VCaP (cell line): ENCODE measurements around the gene GALP.

Source experiments
- H3K27ac ChIP-seq: fragments of 450-650 bp; 2 replicates; pipeline ENCODE4 v1.5.1; 2017
- CTCF ChIP-seq: fragments of 450-650 bp; conservative IDR thresholded peaks from 2 replicates; pipeline ENCODE4 v1.5.1; 2017; ENCODE audit warnings: mild to moderate bottlenecking, moderate library complexity

The GALP gene

GRCh38 chr19:56149656-56150038, 26.2 kb upstream of the GALP start:
- no peak overlapping the region for H3K27ac ChIP-seq
- no peak for TF ChIP-seq CTCF

- no peak overlapping the region for H3K27ac ChIP-seq
- TF ChIP-seq CTCF, result no peak
Measured at GRCh38 chr19:56150358-56150757, 25.4 kb upstream of the GALP start.

- TF ChIP-seq CTCF, result no peak
- peak overlapping the region; percentile 21; the same call in 1 of the 2 replicates for H3K27ac ChIP-seq
Measured at GRCh38 chr19:56152644-56153043, 23.2 kb upstream of the GALP start.

- peak overlapping the region; percentile 21; the same call in 1 of the 2 replicates for H3K27ac ChIP-seq
Measured at GRCh38 chr19:56153507-56153906, 22.3 kb upstream of the GALP start.

GRCh38 chr19:56155124-56155687, 20.6 kb upstream of the GALP start:
- TF ChIP-seq CTCF, result peak; percentile 45
- H3K27ac ChIP-seq, result no peak overlapping the region

More at GRCh38 chr19:56153507-56153906, 22.3 kb upstream of the GALP start:
- TF ChIP-seq CTCF, result no peak

GRCh38 chr19:56156768-56157167, 19.0 kb upstream of the GALP start:
- no peak overlapping the region for H3K27ac ChIP-seq
- TF ChIP-seq CTCF, result no peak

GRCh38 chr19:56158170-56158757, 17.5 kb upstream of the GALP start:
- no peak overlapping the region for H3K27ac ChIP-seq
- no peak for TF ChIP-seq CTCF
